Stimulated activated naive B cell treated with anti-CD40 and anti-IgM and Interleukin-4, amounts not matched to agents 10 μg/mL and 1 μg/mL and 100 μg/mL, for 72 hours (primary cell): Measurements from ENCODE around the gene AFAP1L2.

Experiments
- ATAC-seq, 2 donors: fragments of 150-1000 bp; cut with Tn5 transposase; replicated peaks; 2 replicates each; pipeline ENCODE4 v1.10.0; 2021; ENCODE audit warnings: moderate library complexity in 1 of 2
- DNase-seq: peaks from one replicate; pipeline ENCODE4 v3.0.0; 2021
- H3K27ac Mint-ChIP-seq: one replicate; pipeline ENCODE4 v1.8.0; 2022; ENCODE audit warnings: mild to moderate bottlenecking, mixed read lengths
- H3K27me3 Mint-ChIP-seq, 2 donors: one replicate each; pipeline ENCODE4 v1.8.0; 2022; ENCODE audit warnings: mixed read lengths in 2 of 2
- H3K36me3 Mint-ChIP-seq, 2 donors: one replicate each; pipeline ENCODE4 v1.8.0; 2022; ENCODE audit warnings: mixed read lengths in 2 of 2, mild to moderate bottlenecking in 1 of 2
- H3K4me1 Mint-ChIP-seq, 2 donors: one replicate each; pipeline ENCODE4 v1.8.0; 2022; ENCODE audit warnings: mixed read lengths in 2 of 2, mild to moderate bottlenecking in 1 of 2
- H3K4me3 Mint-ChIP-seq, 2 donors: one replicate each; pipeline ENCODE4 v1.8.0; 2022; ENCODE audit warnings: mild to moderate bottlenecking in 2 of 2, mixed read lengths in 2 of 2, moderate library complexity in 1 of 2
- H3K9me3 Mint-ChIP-seq, 2 donors: one replicate each; pipeline ENCODE4 v1.8.0; 2022; ENCODE audit warnings: mixed read lengths in 2 of 2, mild to moderate bottlenecking in 1 of 2

The AFAP1L2 gene

DNA sequence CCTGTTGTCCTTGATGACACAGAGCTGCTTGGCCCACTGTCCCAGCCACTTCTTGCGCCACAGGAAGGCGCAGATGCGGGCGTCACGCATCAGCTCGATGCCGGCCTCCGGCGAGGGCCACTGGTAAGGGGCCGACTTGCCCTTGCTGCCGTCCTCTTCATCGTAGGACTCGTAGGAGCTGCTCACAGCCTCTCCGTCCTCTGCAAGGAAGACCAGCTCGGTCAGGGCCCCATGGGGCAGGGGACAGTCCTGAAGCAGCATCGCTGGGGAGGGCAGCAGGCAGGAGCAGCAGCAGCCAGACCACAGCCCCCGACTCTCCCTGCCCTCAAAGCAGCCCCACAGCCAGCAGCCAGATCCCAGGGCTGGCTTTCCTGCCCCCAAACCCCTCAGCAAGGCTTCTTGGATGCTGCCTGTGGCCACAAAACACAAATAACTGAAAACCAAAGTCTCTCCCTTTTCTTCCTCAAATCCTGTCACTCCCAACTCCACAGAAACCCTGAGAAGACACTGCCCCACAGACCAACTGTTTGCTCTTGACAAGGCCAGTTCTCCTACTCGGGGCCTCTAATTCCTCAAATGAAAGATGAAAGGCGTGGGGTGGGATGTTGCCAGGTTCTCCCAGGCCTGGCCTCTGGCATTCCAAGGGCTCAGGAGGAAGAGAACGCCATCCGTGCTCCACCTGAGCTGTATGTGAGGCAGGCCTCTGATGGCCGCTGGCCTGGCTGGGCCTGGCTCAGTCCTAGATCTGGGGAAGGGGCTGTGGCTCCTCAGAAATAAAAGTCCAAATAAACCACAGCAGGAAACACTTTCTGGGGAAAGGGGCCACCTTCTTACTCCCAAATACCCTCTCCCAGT, 88.5 kb downstream of the AFAP1L2 start:
- Mint-ChIP-seq H3K9me3 (no peaks in the 10 kb centered on the region), H3K4me3 (no peak overlapping the region), H3K4me1 (no peaks in the 10 kb centered on the region), H3K36me3 (no peaks in the 10 kb centered on the region), H3K27me3 (peaks cover 0 to 10% of the 10 kb centered on the region in 2 donors), H3K27ac (no peak overlapping the region)
- ATAC-seq (no peak), DNase-seq (no peak)

DNA sequence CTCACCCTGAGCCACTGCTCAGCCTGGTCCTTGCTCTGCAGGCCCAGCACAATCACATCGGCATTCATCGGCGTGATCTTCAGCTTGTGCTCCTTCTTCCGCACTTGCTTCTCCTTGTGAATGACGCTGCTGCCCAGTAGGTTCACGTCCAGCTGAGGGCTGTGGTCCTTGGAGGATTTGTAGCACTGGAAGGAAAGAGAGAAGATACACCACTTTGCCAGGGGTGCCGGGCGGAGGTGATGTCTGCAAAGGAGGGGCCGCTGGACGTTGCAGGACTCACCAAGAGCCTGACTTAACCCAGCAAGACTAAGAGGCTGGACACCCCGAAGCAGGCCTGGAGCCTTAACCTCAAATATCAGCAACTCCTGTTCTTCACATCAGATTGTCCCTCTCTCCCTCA, 90.4 kb downstream of the AFAP1L2 start:
- ATAC-seq: no peak
- peaks cover 0 to 10% of the 10 kb centered on the region in 2 donors for H3K27me3 Mint-ChIP-seq
- H3K36me3 Mint-ChIP-seq: no peaks in the 10 kb centered on the region
- H3K4me1 Mint-ChIP-seq: peaks cover 5 to 6% of the 10 kb centered on the region in 2 donors
- no peak overlapping the region for H3K27ac Mint-ChIP-seq
- H3K4me3 Mint-ChIP-seq: no peak overlapping the region
- no peak for DNase-seq
- H3K9me3 Mint-ChIP-seq: no peaks in the 10 kb centered on the region

- H3K9me3 Mint-ChIP-seq: no peaks in the 10 kb centered on the region
- H3K36me3 Mint-ChIP-seq: no peaks in the 10 kb centered on the region
- H3K4me1 Mint-ChIP-seq: peaks cover 5 to 6% of the 10 kb centered on the region in 2 donors
- H3K4me3 Mint-ChIP-seq: no peak overlapping the region
- peaks cover 0 to 10% of the 10 kb centered on the region in 2 donors for H3K27me3 Mint-ChIP-seq
- ATAC-seq: no peak
- no peak for DNase-seq
- H3K27ac Mint-ChIP-seq: no peak overlapping the region
Measured at GRCh38 chr10:114313139-114313538, 91.2 kb downstream of the AFAP1L2 start.

- Mint-ChIP-seq H3K4me3 (no peak overlapping the region), H3K27me3 (peaks cover 0 to 6% of the 10 kb centered on the region in 2 donors), H3K36me3 (no peaks in the 10 kb centered on the region), H3K4me1 (peaks cover 5 to 6% of the 10 kb centered on the region in 2 donors), H3K27ac (no peak overlapping the region), H3K9me3 (no peaks in the 10 kb centered on the region)
- peak in 1 of 2 donors; percentile 16 for ATAC-seq
- DNase-seq: no peak
Measured at GRCh38 chr10:114311496-114312209, 92.6 kb downstream of the AFAP1L2 start.

GRCh38 chr10:114311023-114311422, 93.3 kb downstream of the AFAP1L2 start:
- Mint-ChIP-seq H3K27ac (no peak overlapping the region), H3K4me3 (no peak overlapping the region), H3K36me3 (no peaks in the 10 kb centered on the region), H3K9me3 (no peaks in the 10 kb centered on the region), H3K27me3 (no peaks in the 10 kb centered on the region), H3K4me1 (peaks cover 5 to 6% of the 10 kb centered on the region in 2 donors)
- ATAC-seq: peak in 1 of 2 donors; percentile 54
- DNase-seq: no peak

- DNase-seq: no peak
- no peak overlapping the region for H3K27ac Mint-ChIP-seq
- H3K27me3 Mint-ChIP-seq: no peaks in the 10 kb centered on the region
- no peak overlapping the region for H3K4me3 Mint-ChIP-seq
- no peak for ATAC-seq
- peaks cover 5 to 6% of the 10 kb centered on the region in 2 donors for H3K4me1 Mint-ChIP-seq
- no peaks in the 10 kb centered on the region for H3K36me3 Mint-ChIP-seq
- H3K9me3 Mint-ChIP-seq: no peaks in the 10 kb centered on the region
Measured at GRCh38 chr10:114310346-114310745, 94.0 kb downstream of the AFAP1L2 start.

- no peaks in the 10 kb centered on the region for H3K27me3 Mint-ChIP-seq
- no peak overlapping the region for H3K4me3 Mint-ChIP-seq
- H3K9me3 Mint-ChIP-seq: no peaks in the 10 kb centered on the region
- peak overlapping the region; percentile 25 for H3K27ac Mint-ChIP-seq
- no peak for DNase-seq
- no peak for ATAC-seq
- H3K4me1 Mint-ChIP-seq: peaks cover 10 to 11% of the 10 kb centered on the region in 2 donors
- no peaks in the 10 kb centered on the region for H3K36me3 Mint-ChIP-seq
Measured at GRCh38 chr10:114309364-114309651, 95.0 kb downstream of the AFAP1L2 start.

DNA sequence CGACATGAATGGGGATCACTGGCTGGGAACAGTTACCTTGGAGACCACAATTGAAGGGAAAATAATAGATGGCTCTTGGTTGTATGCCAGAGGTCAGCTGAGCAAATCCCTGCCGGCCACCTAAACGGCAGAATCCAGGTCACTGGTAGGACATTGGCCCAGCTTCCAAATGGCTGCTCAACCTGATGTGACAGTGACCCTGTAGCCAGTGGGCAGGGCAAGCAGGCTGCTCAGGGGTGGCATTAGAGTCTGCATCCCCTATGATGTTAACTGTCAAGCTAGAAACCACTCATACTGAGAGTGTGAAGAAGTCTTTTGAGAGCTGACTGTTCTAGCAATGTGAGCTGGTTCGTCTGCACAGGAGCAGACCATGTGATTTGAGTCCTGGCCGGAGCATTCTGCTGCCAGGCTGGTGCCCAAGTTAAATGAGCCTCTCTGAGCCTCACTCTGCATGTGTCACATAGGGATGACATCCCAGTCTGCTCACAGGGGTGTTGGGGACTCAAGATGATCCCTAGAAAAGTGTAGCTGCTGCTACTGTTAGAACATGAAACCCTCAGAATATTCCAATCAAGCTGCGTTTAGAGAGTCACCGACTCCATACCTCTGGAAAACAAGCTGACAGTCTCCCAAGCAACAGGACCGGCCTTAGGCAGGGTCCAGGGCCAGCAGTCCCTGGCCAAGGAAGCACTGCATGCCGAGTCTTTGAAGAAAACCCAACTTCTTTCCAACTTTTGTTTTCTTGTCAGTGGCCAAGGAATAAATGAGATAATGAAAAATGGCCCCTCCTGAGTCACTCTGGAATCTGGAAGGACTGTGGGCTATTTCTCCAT, 95.6 kb downstream of the AFAP1L2 start:
- no peaks in the 10 kb centered on the region for H3K27me3 Mint-ChIP-seq

DNA sequence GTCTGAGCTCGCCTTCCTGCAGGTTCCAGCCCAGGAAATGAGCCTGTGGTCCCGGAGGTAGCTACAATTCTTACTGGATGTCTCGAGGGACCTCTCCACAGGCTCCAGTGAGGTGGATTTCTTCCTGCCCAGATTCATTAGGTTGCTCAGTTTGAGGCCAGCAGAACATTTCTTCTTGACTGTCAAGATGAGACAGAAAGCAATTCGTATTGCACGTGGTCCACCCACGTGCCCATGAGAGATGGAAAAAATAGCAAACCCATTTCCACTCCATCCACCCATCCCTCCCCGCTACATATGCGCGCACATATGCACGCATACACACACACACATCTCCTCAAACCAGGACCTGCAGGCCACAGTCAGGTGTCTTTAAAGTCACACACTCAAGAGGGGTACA, 96.6 kb downstream of the AFAP1L2 start:
- ATAC-seq (no peak), DNase-seq (no peak)
- Mint-ChIP-seq H3K4me1 (peaks cover 14 to 19% of the 10 kb centered on the region in 2 donors), H3K9me3 (no peaks in the 10 kb centered on the region), H3K36me3 (no peaks in the 10 kb centered on the region), H3K4me3 (no peak overlapping the region), H3K27me3 (no peaks in the 10 kb centered on the region), H3K27ac (no peak overlapping the region)

More for the DNA sequence above, 95.6 kb downstream of the AFAP1L2 start:
- Mint-ChIP-seq H3K4me1 (peaks cover 12 to 16% of the 10 kb centered on the region in 2 donors), H3K36me3 (no peaks in the 10 kb centered on the region), H3K27ac (no peak overlapping the region), H3K4me3 (no peak overlapping the region), H3K9me3 (no peaks in the 10 kb centered on the region)
- DNase-seq (no peak), ATAC-seq (no peak)

DNA sequence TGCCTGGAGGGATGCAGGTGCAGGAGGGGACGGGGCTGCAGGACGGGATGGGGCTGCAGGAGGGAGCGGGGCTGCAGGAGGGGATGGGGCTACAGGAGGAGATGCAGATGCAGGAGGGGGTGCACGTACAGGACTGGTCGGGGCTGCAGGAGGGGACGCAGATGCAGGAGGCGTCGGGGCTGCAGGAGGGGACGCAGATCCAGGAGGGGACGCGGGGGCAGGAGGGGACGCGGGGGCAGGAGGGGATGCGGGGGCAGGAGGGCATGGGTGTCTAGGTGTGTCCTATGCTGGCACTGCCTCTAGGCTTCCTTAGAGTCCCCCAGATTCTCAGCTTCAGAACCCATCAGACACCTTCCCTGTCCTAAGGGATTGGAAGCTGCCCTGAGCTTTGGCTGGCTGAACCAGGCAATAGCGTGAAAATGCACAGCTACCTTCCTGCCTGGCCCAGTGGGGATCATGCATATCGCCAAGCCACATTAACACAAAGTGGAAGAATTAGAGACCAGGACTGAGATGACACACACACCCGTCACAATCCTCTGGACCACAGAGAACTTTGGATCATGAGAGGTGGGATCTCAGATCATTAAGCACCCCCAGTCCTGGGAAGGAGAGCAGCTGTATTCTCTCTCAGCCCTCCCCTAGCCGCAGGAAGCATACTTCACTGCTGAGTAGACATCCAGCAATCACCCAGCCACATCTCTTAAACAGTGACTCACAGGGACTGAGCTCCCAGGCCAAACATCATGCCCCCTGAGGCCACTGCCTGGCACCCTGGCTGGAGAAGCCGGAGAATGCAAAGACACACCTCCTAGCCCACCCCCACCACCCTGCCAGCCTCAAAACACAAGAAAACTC, 98.0 kb downstream of the AFAP1L2 start:
- H3K4me1 Mint-ChIP-seq: peaks cover 14 to 19% of the 10 kb centered on the region in 2 donors
- ATAC-seq (no peak), DNase-seq (no peak)
- H3K4me3 Mint-ChIP-seq: no peak overlapping the region
- H3K36me3 Mint-ChIP-seq: no peaks in the 10 kb centered on the region
- H3K27ac Mint-ChIP-seq: no peak overlapping the region
- H3K9me3 Mint-ChIP-seq: no peaks in the 10 kb centered on the region
- H3K27me3 Mint-ChIP-seq: no peaks in the 10 kb centered on the region

DNA sequence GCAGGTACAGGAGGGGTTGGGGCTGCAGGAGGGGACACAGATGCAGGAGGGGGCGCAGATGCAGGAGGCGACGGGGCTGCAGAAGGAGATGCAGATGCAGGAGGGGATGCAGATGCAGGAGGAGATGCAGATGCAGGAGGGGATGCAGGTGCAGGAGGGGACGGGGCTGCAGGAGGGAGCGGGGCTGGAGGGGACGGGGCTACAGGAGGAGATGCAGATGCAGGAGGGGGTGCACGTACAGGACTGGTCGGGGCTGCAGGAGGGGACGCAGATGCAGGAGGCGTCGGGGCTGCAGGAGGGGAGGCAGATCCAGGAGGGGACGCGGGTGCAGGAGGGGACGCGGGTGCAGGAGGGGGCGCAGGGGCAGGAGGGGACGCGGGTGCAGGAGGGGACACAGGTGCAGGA, 98.8 kb downstream of the AFAP1L2 start:
- peak overlapping the region; percentile 88 to 95 for H3K4me3 Mint-ChIP-seq
- DNase-seq (no peak), ATAC-seq (no peak)
- H3K9me3 Mint-ChIP-seq: no peaks in the 10 kb centered on the region
- H3K36me3 Mint-ChIP-seq: no peaks in the 10 kb centered on the region
- peaks cover 14 to 19% of the 10 kb centered on the region in 2 donors for H3K4me1 Mint-ChIP-seq
- H3K27ac Mint-ChIP-seq: no peak overlapping the region
- H3K27me3 Mint-ChIP-seq: no peaks in the 10 kb centered on the region

DNA sequence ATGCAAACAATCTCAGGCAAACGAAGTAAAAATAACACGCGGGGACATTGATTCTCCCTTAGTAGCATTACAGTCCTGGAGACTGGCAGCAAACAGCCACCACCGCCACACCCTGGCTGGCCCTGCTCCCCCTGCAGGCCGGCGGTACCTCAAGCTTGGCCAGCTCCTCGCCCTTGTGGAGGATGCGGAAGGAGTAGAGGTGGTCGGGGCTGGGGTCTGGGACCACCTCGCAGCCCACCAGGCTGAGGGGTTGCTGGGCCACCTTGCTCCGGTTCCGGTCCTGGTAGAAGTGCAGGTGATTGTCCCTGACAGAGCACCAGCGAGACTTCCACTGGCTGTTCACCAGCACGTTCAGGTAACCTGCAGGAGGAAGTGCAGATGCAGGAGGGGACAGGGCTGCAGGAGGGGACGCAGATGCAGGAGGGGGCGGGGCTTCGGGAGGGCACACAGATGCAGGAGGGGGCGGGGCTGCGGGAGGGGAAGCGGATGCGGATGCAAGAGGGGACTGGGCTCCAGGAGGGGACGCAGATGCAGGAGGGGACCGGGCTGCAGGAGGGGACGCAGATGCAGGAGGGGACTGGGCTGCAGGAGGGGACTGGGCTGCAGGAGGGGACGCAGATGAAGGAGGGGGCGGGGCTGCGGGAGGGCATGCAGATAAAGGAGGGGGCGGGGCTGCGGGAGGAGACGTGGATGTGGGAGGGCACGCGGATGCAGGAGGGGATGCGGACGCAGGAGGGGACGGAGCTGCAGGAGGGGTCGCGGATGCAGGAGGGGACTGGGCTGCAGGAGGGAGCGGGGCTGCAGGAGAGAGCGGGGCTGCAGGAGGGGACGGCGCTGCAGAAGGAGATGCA, 99.5 kb downstream of the AFAP1L2 start:
- Mint-ChIP-seq H3K4me3 (peak overlapping the region; percentile 88 to 95), H3K27ac (peak overlapping the region; percentile 78), H3K9me3 (no peaks in the 10 kb centered on the region), H3K27me3 (no peaks in the 10 kb centered on the region), H3K36me3 (peaks cover 2 to 4% of the 10 kb centered on the region in 2 donors), H3K4me1 (peaks cover 14 to 19% of the 10 kb centered on the region in 2 donors)
- peak; percentile 57 for DNase-seq
- peak; percentile 86 to 88 for ATAC-seq

- Mint-ChIP-seq H3K9me3 (no peaks in the 10 kb centered on the region), H3K27me3 (no peaks in the 10 kb centered on the region), H3K4me3 (peak overlapping the region; percentile 88 to 95), H3K27ac (peak overlapping the region; percentile 78), H3K36me3 (peaks cover 7 to 9% of the 10 kb centered on the region in 2 donors), H3K4me1 (peaks cover 8 to 14% of the 10 kb centered on the region in 2 donors)
- ATAC-seq: peak; percentile 76 to 79
- DNase-seq: peak; percentile 78
Measured at GRCh38 chr10:114304017-114304570, 100.2 kb downstream of the AFAP1L2 start.
